Measurements from ENCODE around the gene HHAT.

- no peak for TF ChIP-seq EP300 (IDR thresholded peaks at IDR 0.05)
- TF ChIP-seq, protein P1, sequence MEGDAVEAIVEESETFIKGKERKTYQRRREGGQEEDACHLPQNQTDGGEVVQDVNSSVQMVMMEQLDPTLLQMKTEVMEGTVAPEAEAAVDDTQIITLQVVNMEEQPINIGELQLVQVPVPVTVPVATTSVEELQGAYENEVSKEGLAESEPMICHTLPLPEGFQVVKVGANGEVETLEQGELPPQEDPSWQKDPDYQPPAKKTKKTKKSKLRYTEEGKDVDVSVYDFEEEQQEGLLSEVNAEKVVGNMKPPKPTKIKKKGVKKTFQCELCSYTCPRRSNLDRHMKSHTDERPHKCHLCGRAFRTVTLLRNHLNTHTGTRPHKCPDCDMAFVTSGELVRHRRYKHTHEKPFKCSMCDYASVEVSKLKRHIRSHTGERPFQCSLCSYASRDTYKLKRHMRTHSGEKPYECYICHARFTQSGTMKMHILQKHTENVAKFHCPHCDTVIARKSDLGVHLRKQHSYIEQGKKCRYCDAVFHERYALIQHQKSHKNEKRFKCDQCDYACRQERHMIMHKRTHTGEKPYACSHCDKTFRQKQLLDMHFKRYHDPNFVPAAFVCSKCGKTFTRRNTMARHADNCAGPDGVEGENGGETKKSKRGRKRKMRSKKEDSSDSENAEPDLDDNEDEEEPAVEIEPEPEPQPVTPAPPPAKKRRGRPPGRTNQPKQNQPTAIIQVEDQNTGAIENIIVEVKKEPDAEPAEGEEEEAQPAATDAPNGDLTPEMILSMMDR (IDR thresholded peaks at IDR 0.05): peak in 5 of 7 experiments; percentile 40 to 75 (median 67)
- TF ChIP-seq POLR2AphosphoS5 (IDR thresholded peaks at IDR 0.05): no peak
- TF ChIP-seq POLR2A (IDR thresholded peaks at IDR 0.05): no peak
Observed at GRCh38 chr1:210400043-210400840, 71.5 kb downstream of the HHAT start.

Data from stomach (tissue), 4 donors.